Measurements from ENCODE around the gene TMEM271. TPM values are rescaled to one million over a fixed set of nuclear protein-coding genes. Genes with fewer than 3 reads are reported as not detected.

Gene TMEM271
- total RNA-seq, 4 donors from 2014 or later: not detected

- TF ChIP-seq POLR2A (IDR thresholded peaks at IDR 0.05): no peak
- no peak for TF ChIP-seq EP300 (IDR thresholded peaks at IDR 0.05; ENCODE audit: low read depth)
- no peak for TF ChIP-seq CTCF (IDR thresholded peaks at IDR 0.05)
- Histone ChIP-seq H3K27ac (no peak overlapping the region), H3K27me3 (no peaks in the 10 kb centered on the region), H3K36me3 (no peaks in the 10 kb centered on the region), H3K4me3 (no peak overlapping the region), H3K4me1 (no peaks in the 10 kb centered on the region), H3K9me3 (no peaks in the 10 kb centered on the region)
- no peak for DNase-seq
- intact Hi-C loops (cut with DNase I; ENCODE audit: low total_unique reads) (no loop called here), in situ Hi-C loops (cut with MboI; ENCODE audit: low pct_ligation_motif_present in 1 of 4, low pct_unique_long_range_greater_than_20kb in 1 of 4, low sequenced_read_pairs in 3 of 4) (no loop called here)
- WGBS, 2 donors (ENCODE audit: low coverage in 1 of 2): 80 to 100% methylated on average over 1 to 23 of the region's 24 CpGs
Measured at GRCh38 chr4:622996-623913, 47.2 kb upstream of the TMEM271 start.

- TF ChIP-seq POLR2A (IDR thresholded peaks at IDR 0.05): no peak
- TF ChIP-seq EP300 (IDR thresholded peaks at IDR 0.05; ENCODE audit: low read depth): no peak
- TF ChIP-seq POLR2AphosphoS5 (IDR thresholded peaks at IDR 0.05): no peak
- no peak for TF ChIP-seq CTCF (IDR thresholded peaks at IDR 0.05)
- no peaks in the 10 kb centered on the region for H3K36me3 ChIP-seq
- intact Hi-C loops (cut with DNase I; ENCODE audit: low total_unique reads): no loop called here
- no peaks in the 10 kb centered on the region for H3K9me3 ChIP-seq
- H3K27me3 ChIP-seq: no peaks in the 10 kb centered on the region
- 63 to 66% methylated on average over 5 to 22 of the region's 22 CpGs for WGBS, 2 donors (ENCODE audit: low coverage in 1 of 2)
- no peak overlapping the region for H3K27ac ChIP-seq
- no peak for DNase-seq
- H3K4me1 ChIP-seq: no peaks in the 10 kb centered on the region
- in situ Hi-C loops (cut with MboI; ENCODE audit: low pct_ligation_motif_present in 1 of 4, low pct_unique_long_range_greater_than_20kb in 1 of 4, low sequenced_read_pairs in 3 of 4): no loop called here
- H3K4me3 ChIP-seq: no peak overlapping the region
Measured at GRCh38 chr4:622071-622995, 46.2 kb upstream of the TMEM271 start.

- 87 to 93% methylated on average over 2 to 16 of the region's 22 CpGs for WGBS, 2 donors (ENCODE audit: low coverage in 1 of 2)
- intact Hi-C loops (cut with DNase I; ENCODE audit: low total_unique reads): no loop called here
- Histone ChIP-seq H3K4me3 (no peak overlapping the region), H3K36me3 (no peaks in the 10 kb centered on the region), H3K27me3 (no peaks in the 10 kb centered on the region), H3K9me3 (no peaks in the 10 kb centered on the region), H3K4me1 (no peaks in the 10 kb centered on the region), H3K27ac (no peak overlapping the region)
- no peak for TF ChIP-seq EP300 (IDR thresholded peaks at IDR 0.05; ENCODE audit: low read depth)
- TF ChIP-seq POLR2A (IDR thresholded peaks at IDR 0.05): no peak
- no peak for TF ChIP-seq CTCF (IDR thresholded peaks at IDR 0.05)
- TF ChIP-seq POLR2AphosphoS5 (IDR thresholded peaks at IDR 0.05): no peak
- in situ Hi-C loops (cut with MboI; ENCODE audit: low pct_ligation_motif_present in 1 of 4, low pct_unique_long_range_greater_than_20kb in 1 of 4, low sequenced_read_pairs in 3 of 4): no loop called here
- no peak for DNase-seq
Measured at GRCh38 chr4:621296-622070, 45.4 kb upstream of the TMEM271 start.

All from transverse colon (tissue), 4 donors.